Smooth muscle cell of the brain vasculature (primary cell): Measurements from ENCODE around the gene ZNF276.
"Not testable (repeated sequence)": the region's sequence is repeated elsewhere in the genome, so short reads cannot be mapped to it uniquely, and the experiment has no call there.

Experiments
- DNase-seq: peaks from one replicate; pipeline ENCODE4 v3.0.0-alpha.2; 2012; ENCODE audit warnings: low read depth, low spot score

ZNF276 gene

DNA sequence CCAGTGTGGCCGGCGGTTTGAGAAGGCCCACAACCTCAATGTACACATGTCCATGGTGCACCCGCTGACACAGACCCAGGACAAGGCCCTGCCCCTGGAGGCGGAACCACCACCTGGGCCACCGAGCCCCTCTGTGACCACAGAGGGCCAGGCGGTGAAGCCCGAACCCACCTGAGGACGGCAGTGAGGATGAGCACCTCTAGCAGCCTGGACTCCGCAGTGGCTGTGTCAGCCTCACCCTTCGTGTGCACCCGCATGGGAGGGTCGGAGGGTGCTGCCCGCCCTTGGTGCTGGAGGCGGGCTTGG lies 16.7 kb downstream of the ZNF276 start:
- DNase-seq = no peak

DNA sequence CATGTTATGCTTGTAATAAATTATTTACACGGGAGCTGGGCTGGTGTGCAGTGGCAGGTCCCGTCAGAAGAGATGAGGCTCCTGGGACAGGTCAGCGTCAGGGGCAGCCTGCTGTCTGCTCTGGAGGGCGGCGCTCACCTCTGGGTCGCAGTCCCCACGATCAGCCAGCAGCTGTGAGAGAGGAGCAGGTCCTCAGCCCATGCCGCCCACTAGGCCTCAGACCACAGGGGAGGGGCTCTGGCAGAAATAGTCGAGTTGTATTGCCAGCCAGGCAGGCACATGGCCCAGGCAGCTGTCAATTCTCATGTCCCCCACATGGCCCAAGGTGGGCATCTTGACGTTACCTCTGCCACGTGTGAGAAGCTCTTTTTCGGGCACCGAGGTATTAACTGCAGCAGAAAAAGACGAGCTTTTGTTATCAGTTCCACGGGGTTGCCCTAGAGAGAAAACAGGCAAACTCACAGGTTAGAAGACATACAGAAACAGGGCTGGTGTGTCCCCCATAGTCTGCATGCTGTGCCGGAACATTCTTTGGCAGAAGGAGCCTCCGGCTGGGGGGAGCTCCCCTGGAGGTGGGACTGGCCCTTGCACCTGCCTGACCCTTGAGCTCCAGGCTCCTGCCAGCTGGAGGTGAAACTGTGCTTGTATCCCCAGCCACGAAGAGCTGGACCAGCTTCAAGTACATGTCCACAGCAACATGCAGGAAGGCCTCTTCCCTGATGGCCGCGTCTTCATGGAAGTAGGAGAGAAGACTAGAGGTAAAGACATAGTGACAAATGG lies 17.4 kb downstream of the ZNF276 start:
- no peak for DNase-seq

DNA sequence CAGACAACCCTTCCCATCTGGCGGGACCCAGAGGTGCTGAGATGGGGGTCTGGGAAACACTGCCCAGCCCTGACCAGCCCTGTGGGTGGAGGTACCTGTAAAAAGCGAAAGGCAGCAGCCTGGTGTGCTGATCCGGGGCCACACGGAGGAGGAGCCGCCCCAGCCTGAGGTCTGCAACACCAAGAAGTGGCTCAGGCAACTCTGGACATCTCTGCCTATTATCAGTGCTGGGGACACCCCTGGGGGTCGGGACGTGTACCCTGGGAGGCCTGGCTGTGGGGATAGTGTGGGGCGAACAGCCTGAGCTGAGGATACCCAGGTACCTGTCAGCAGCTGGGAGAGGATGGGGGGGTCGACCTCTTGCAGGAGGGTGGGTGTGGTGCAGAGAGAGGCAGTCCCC lies 18.0 kb downstream of the ZNF276 start:
- no peak for DNase-seq

DNA sequence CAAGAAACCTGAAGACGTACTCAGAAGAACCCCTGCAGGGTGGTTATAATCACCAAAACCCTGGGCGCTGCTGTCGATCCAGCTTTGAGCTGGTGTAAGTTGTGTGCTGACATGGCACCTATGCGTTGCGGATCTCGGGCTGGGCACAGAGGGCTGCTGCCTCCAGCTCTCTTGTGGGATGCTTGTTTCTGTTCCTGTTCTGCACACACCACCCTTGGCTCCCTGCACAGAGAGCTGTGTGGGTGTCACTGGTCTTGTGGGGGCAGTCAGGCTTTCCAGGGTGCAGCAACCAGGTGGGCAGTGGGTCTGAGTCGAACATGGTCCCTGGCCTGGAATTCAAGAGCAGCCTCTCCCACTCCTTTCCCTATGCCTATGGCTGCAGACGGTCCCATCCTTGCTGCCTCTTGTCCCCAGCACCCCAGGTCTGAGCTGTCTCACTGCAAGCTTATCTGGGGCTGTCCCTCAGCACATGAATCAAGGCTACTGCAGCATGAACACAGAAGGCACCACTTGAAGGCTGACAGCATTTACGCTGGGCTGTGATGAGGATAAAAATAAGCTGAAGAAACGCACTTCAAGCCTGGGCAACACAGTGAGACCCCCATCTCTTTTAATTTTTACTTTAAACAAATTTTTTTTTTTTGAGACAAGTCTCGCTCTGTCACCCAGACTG lies 20.1 kb downstream of the ZNF276 start:
- no peak for DNase-seq

DNA sequence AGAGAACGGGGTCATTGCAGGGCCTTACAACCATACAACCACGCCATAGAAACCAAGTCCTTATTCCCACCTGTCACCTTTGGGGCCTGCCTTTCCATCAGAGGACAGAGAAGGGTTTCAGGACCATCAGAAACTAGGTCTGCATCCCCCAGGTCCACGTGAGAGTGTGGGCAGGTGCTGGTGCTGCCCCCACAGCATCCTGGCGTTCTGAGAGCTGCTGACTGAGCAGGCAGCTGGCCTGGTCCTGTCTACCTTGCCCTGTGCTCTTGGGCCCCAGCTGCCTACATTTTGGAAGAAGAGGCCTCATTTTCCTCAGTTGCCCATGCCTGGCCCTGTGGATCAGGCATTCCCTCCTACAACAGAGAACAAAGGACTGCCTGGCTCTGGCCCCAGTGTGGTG lies 21.6 kb downstream of the ZNF276 start:
- no peak for DNase-seq

DNA sequence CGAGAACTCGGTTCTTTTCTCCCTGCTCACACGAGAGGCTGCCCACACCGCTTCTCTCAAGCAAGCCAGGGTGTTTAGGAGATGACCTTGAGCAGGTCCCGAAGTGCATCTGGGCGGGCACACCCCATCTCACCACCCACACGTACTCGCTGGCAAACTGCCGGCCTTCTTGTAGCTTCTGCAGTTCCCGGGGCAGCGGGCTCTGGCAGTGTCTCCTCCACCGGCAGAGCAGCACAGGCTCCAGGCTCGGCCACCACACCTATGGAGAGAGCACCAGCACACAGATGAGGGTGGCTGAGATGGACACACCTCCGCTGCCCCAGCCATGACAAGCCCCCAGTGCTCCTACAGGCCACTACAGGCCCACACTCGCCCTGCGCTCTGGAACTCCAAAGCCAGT lies 23.5 kb downstream of the ZNF276 start:
- DNase-seq = no peak

DNA sequence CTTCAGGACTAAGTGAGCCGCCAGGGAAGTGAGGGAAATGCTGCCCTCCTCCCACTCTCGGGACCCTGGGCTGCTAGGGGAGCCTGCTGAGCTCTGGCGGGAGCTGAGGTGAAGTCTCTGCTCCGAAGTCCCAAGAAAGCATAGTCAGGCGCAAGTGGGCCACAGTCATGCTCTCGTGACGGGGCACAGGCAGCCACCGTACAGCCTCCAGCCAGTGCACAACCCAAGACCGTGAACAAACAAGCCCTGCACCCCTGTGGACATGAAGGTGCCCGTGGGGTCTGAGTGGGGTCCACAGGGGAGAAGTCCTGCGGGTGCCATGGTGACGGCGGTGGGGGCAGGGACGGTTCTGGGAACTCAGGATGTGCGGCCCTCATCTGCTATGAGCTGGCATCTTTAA lies 24.7 kb downstream of the ZNF276 start:
- no peak for DNase-seq

DNA sequence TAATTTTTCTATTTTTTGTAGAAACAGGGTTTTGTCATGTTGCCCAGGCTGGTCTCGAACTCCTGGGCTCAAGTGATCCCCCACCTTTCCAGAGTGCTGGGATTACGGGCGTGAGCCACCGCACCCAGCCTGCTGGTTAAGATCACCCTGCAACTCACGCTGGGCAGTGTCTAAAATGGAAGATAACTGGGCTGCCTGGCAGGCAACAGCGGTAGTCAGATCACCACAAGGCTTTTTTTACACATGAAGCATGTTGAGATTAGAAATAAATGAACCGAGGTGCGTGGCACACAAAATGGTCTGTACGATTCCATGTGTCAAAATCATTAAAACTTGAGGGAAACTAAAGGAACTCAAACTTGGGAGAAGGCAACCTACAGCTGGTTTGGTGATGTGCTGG lies 26.7 kb downstream of the ZNF276 start:
- DNase-seq = no peak

DNA sequence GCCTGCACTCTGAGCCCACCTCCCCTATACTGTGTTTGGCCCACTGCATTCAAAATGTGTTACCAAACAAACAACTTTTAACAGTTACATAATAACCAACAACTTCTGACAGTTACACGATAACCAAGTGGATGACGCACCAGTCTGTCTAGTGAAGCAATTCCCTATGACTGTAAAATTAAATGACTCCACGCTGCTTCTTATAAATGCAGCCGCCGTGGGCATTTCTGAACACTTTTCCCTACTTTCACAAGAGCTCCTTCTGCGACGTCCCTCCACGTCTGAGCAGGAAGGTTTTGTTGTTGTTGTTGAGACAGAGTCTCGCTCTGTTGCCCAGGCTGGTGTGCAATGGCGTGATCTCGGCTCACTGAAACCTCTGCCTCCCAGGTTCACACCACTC lies 27.6 kb downstream of the ZNF276 start:
- no peak for DNase-seq

DNA sequence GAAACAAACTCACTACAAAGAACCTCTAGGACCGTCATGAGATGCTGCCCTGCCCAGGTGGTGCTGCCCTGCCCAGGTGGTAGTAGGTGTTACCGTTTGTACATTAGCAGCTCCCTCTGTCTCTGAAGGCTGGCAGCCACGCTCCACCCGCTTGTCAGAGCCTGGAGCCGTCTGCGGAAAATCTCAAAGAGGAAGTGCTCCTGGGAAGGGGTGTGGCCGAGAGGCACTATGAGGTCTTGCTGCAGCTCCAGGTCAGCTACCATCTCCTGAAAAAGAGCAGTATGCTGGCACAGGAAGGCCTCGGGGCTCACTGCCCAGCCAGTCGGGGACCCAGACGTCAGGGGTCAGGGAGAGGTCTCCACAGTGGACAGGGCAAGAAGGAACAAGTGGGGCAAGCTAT lies 28.3 kb downstream of the ZNF276 start:
- no peak for DNase-seq

DNA sequence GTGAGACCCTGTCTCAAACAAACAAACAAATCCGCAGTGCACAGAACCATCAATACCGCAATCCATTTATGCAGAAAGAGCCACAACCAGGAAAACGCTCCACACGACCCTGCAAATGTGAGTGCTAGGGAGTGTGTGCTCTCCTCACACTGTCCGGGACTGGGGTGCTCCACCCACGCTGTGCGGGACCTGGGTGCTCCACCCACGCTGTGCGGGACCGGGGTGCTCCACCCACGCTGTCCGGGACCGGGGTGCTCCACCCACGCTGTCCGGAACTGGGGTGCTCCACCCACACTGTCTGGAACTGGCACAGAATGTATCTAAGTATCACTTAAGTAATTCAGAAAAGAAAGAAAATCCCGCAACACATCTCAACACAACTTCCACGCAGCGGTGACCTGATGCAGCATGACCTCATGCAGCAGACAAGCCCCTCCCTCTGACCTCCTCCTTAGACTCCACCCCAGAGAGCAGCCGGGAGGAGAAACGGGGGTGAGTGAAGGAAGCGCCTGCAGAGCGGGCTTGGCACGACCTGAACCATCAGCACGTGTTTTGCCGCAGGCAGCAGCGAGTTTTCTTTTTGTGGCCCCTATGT lies 38.5 kb downstream of the ZNF276 start:
- DNase-seq = no peak

DNA sequence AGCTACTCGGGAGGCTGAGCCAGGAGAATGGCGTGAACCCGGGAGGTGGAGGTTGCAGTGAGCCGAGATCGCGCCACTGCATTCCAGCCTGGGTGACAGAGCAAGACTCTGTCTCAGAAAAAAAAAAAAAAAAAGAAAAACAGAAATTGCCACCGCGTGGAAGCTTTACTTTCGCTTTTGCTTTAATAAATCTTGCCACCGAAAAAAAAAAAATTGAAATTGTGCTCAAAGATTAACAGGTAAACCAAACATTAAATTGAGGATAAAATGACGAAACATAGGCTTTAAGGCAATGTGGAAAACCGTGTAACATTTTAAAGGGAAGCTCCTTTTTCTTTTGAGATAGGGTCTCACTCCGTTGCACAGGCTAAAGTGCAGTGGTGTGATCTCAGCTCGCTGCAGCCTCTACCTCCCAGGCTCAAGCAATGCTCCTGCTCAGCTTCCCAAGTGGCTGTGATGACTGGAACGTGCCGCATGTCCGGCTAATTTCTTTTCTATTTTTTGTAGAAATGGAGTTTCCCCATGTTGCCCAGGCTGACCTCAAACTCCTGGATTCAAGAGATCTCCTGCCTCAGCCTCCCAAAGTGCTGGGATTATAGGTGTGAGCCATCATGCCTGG lies 40.1 kb downstream of the ZNF276 start:
- DNase-seq = no peak

DNA sequence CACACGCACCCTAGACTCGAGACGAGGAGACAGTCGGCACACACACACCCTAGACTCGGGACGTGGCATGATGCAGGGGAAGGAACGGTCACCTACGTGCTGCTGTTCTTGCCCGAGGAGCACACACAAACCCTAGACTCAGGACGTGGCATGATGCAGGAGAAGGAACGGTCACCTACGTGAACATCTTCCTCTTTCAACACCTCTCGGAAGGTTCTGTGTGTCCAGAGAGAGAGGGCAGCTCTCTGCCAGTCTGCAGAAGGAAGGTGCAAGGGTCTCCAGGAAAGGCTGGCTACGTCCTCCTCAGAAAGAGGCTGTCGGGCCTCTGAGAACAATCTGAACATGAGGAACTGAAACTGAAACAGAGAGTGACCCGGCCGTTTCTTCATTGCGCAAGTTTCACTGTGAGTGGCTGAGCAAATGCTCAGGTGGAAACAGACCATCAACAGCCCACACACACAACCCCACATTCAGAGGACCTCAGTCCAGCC lies 43.4 kb downstream of the ZNF276 start:
- DNase-seq = no peak

DNA sequence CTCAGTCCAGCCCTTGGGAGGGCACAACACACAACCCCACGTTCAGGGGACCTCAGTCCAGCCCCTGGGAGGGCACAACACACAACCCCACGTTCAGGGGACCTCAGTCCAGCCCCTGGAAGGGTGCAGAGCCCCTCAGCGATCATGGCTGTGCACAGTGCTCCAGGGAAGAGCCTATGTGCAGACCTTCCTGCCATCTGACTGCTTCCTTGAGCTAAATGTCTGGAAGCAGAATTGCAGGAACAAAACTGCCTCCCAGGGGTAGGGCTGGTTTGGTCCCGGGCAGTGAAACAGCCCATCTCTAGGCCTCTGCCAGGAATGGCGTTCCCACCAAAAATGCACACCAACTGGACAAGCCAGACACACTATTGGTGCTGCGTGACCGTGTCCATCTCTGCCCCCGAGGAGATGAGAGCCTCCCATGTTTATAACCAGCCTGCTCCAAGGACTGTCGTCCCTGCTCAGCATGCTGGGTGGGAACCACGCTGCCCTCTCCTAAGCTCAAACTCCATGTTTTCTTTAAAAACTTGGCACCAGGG lies 44.0 kb downstream of the ZNF276 start:
- DNase-seq = no peak

DNA sequence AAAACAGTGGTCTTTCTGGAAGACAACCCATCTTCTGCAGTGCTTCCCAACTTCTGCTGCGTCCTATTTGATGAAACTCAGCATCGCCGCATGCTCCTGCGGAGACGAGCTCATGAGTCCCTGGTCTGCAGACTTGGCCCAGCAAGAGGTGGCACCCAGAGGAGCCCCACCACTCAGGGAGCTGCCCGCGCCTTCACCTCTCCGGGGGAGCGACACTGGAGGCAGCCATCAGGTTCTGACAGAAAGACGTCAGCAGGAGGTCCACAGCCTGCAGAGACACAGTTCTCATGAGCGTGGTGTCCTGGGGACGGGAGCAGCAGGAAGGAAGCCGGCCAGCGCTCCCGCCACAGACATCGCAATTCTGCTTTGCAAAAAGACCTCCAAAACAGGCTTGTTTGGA lies 49.0 kb downstream of the ZNF276 start:
- DNase-seq = no peak

DNA sequence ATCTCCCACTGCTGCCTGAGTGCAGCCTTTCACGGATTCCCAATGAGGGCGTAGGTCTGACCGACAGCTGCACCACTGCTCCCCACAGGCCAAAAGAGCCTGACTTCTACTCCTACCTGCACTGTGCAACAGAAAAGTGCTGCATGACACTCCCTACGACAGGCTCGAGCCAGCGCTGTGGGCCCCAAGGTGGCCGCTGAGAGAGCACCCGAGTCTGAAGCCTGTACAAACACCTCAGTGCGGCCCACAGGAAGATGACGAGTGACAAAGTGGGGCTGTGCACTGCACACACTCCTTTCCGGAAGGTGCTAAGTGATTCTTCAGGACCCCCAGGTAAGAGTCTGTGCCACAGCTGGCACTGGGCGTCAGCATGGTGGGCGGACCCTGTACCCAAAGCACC lies 53.9 kb downstream of the ZNF276 start:
- no peak for DNase-seq

DNA sequence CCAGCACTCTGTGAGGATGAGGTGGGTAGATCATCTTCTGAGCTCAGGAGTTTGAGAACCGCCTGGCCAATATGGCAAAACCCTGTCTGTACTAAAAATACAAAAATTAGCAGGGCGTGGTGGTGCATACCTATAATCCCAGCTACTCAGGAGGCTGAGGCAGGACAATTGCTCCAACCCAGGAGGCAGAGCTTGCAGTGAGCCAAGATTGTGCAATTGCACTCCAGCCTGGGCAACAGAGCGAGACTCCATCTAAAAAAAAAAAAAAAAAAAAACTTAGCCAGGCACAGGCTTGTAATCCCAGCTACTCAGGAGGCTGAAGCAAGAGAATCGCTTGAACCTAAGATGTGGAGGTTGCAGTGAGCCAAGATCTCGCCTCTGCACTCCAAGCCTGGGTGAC lies 56.9 kb downstream of the ZNF276 start:
- not testable (repeated sequence) for DNase-seq

DNA sequence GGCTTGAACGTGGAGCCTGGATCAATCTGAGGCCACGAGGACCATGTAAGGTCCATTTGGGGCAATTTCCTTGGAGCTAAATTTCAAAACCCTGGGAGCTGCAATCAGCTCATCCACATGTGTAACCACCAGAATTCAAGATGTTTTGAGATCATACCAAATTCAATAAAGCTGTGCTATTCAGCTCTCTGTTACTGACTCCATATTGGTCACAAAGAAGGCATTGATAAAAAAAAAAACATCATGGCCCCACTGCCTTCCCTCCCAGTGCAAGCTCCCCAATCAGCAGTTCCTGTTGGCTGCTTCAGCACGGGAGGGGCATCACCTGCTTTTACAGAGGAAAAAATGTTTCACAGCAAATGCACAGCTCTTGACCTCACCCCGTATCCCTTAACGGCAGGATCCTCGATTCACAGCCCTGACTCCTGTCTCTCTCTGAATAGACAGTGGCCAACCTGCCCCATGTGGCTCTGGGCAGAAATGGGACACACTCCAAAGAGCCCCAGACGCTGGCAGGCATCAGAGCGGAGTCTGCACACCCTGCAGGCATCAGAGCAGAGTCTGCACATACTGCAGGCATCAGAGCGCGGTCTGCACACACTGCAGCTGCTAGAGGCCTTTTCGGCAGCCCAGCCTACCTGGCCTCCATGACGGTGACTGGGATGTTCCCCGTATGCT lies 58.0 kb downstream of the ZNF276 start:
- DNase-seq = no peak

DNA sequence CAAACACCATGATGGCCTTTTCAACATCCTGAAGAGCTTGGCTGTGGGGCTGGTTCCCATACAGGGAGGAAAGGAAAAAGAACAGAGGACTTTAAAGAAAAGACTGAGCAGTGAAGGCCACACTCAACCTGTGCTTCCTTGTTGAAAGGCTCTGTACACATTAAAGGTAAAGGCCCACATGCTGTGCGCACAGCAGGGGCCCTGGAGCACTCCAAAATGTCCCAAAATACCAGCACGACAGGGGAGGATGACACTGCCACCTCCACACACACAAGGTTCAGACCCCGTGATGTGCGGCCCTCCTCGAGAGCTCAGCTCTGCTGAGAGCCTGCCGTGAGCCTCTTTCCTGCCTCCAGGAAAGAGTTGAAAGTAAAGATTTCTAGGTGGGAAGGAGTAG lies 58.6 kb downstream of the ZNF276 start:
- no peak for DNase-seq

DNA sequence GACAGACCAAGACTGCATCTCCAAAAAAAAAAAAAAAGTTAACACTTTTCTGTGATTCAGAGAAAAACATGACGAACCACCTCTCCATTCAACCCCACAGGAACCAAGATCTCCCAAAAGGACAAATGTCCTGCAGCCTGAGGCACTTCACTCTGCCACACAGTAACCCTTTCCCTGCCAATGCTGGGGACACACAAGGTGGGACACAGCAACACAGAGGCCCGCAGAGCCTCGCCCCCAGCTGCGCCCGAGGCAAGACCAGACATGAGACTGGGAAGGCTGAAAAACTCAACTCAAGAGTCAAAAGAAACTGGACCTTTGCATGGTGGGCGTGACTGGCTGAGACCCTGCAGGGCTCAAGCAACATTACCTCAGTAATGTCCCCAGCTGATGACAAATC lies 61.2 kb downstream of the ZNF276 start:
- no peak for DNase-seq

DNA sequence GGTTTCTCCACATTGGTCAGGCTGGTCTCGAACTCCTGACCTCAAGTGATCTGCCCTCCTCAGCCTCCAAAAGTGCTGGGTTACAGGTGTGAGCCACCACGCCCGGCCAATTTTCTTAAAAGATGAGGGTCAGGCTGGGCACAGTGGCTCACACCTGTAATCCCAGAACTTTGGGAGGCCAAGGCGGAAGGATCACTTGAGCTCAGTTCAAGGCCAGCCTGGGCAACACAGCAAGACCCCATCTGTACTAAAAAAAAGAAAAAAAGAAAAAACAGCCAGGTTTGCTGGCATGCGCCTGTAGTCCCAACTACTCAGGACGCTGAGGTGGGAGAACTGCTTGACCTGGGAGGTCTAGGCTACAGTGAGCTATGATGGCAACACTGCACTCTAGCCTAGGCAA lies 62.6 kb downstream of the ZNF276 start:
- DNase-seq = not testable (repeated sequence)

DNA sequence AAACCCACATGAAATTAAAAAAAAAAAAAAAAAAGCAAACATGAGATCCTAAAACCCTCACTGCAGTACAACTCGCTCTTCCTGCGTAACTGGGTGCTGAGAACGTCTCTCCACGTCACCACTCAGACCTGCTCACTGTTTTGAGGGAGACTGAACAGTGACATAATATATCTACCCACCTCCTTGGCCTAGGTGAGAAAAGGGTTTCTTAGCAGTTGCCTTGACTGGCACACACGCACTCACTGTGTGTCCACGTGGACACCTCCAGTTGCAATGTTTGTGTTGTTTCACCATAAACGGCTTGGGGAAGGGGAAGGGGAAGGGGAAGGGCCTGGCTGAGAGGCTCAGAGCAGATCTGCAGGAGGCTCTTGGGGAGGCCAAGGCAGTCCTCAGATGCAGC lies 63.1 kb downstream of the ZNF276 start:
- no peak for DNase-seq
